ENCODE data around the gene DARS1. TPM values are rescaled to one million over a fixed set of nuclear protein-coding genes. Genes with fewer than 3 reads are reported as not detected.

DARS1 gene
- polyA plus RNA-seq, 3 donors: 24.4 to 53.0 (median 46.2) TPM

DNA sequence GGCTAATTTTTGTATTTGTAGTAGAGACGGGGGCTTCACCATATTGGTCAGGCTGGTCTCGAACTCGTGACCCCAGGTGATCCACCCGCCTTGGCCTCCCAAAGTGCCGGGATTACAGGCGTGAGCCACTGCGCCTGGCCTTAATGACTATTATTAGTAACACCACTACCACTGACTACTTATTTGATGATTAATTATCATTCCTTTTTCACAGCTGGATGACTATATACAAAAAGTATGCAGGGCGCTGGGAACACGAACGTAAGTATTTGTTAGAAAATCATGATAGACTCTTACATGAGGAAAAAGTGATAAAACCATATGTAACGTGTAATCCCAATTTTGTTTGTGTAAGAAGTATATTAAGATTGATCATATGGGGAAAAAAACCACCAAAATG lies 21.6 kb downstream of the DARS1 start:
- peaks cover 45% of the 10 kb centered on the region for H3K79me2 ChIP-seq (ENCODE audit: insufficient read depth, low read length)
- H3K9ac ChIP-seq (ENCODE audit: insufficient read depth, low read length, poor library complexity, severe bottlenecking): no peak overlapping the region
- Mint-ChIP-seq H3K36me3 (peaks cover 23 to 34% of the 10 kb centered on the region in 2 donors), H3K4me1 (peaks cover 41% of the 10 kb centered on the region), H3K27me3 (ENCODE audit: low read depth in 3 of 3) (no peaks in the 10 kb centered on the region), H3K4me3 (no peak overlapping the region), H3K9me3 (no peaks in the 10 kb centered on the region), H3K27ac (peak overlapping the region in 1 of 7 donors; percentile 77)
- H4K20me1 ChIP-seq (ENCODE audit: insufficient read depth, low read length): no peaks in the 10 kb centered on the region
- TF ChIP-seq, protein P1, sequence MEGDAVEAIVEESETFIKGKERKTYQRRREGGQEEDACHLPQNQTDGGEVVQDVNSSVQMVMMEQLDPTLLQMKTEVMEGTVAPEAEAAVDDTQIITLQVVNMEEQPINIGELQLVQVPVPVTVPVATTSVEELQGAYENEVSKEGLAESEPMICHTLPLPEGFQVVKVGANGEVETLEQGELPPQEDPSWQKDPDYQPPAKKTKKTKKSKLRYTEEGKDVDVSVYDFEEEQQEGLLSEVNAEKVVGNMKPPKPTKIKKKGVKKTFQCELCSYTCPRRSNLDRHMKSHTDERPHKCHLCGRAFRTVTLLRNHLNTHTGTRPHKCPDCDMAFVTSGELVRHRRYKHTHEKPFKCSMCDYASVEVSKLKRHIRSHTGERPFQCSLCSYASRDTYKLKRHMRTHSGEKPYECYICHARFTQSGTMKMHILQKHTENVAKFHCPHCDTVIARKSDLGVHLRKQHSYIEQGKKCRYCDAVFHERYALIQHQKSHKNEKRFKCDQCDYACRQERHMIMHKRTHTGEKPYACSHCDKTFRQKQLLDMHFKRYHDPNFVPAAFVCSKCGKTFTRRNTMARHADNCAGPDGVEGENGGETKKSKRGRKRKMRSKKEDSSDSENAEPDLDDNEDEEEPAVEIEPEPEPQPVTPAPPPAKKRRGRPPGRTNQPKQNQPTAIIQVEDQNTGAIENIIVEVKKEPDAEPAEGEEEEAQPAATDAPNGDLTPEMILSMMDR (IDR thresholded peaks at IDR 0.05): no peak
- peaks cover 0 to 23% of the 10 kb centered on the region in 2 donors for H3K36me3 ChIP-seq (replicated peaks in 1 of 2; ENCODE audit: control insufficient read depth in 1 of 2, insufficient read depth in 2 of 2, low read length in 2 of 2)
- H3K27me3 ChIP-seq (ENCODE audit: control insufficient read depth in 2 of 2, insufficient read depth in 2 of 2, low read length in 2 of 2): no peaks in the 10 kb centered on the region
- DNase-seq: no peak
- no CpG with 5 or more reads among the region's 11 CpGs for WGBS (ENCODE audit: insufficient coverage)
- intact Hi-C loops (cut with micrococcal nuclease): no loop called here
- no peak overlapping the region for H3K4me2 ChIP-seq (replicated peaks; ENCODE audit: extremely low read depth, low read length, poor library complexity, severe bottlenecking)
- peaks cover 8 to 23% of the 10 kb centered on the region in 2 donors for H3K4me1 ChIP-seq (ENCODE audit: control insufficient read depth in 1 of 2, insufficient read depth in 2 of 2, low read length in 2 of 2)
- H3K27ac ChIP-seq (ENCODE audit: low read depth in 1 of 2, low read length in 2 of 2): no peak overlapping the region
- no peaks in the 10 kb centered on the region for H3K9me3 ChIP-seq (replicated peaks in 1 of 2; ENCODE audit: control insufficient read depth in 1 of 2, insufficient read depth in 1 of 2, low read length in 2 of 2)
- H2AFZ ChIP-seq (ENCODE audit: insufficient read depth, low read depth, low read length, poor library complexity, severe bottlenecking): no peak overlapping the region
- no peak overlapping the region for H3K4me3 ChIP-seq (replicated peaks in 1 of 3; ENCODE audit: low read depth in 2 of 3, low read length in 3 of 3)

GRCh38 chr2:135962366-135963123 lies 22.9 kb downstream of the DARS1 start:
- TF ChIP-seq, protein P1 (IDR thresholded peaks at IDR 0.05): no peak
- no peaks in the 10 kb centered on the region for H3K27me3 ChIP-seq (ENCODE audit: control insufficient read depth in 2 of 2, insufficient read depth in 2 of 2, low read length in 2 of 2)
- peak overlapping the region in 1 of 2 donors; percentile 67 for H3K27ac ChIP-seq (ENCODE audit: low read depth in 1 of 2, low read length in 2 of 2)
- no peaks in the 10 kb centered on the region for H3K9me3 ChIP-seq (replicated peaks in 1 of 2; ENCODE audit: control insufficient read depth in 1 of 2, insufficient read depth in 1 of 2, low read length in 2 of 2)
- no peaks in the 10 kb centered on the region for H4K20me1 ChIP-seq (ENCODE audit: insufficient read depth, low read length)
- H3K4me3 Mint-ChIP-seq: no peak overlapping the region
- peaks cover 50% of the 10 kb centered on the region for H3K79me2 ChIP-seq (ENCODE audit: insufficient read depth, low read length)
- intact Hi-C loops (cut with micrococcal nuclease): no loop called here
- no peaks in the 10 kb centered on the region for H3K27me3 Mint-ChIP-seq (ENCODE audit: low read depth in 3 of 3)
- peaks cover 8 to 23% of the 10 kb centered on the region in 2 donors for H3K4me1 ChIP-seq (ENCODE audit: control insufficient read depth in 1 of 2, insufficient read depth in 2 of 2, low read length in 2 of 2)
- H3K36me3 Mint-ChIP-seq: peaks cover 26 to 33% of the 10 kb centered on the region in 2 donors
- no CpG with 5 or more reads among the region's 4 CpGs for WGBS (ENCODE audit: insufficient coverage)
- peaks cover 39% of the 10 kb centered on the region for H3K4me1 Mint-ChIP-seq
- H3K27ac Mint-ChIP-seq: peak overlapping the region in 6 of 7 donors; percentile 21 to 75 (median 64)
- H3K9me3 Mint-ChIP-seq: no peaks in the 10 kb centered on the region
- DNase-seq: no peak
- peaks cover under 1 to 25% of the 10 kb centered on the region in 2 donors for H3K36me3 ChIP-seq (replicated peaks in 1 of 2; ENCODE audit: control insufficient read depth in 1 of 2, insufficient read depth in 2 of 2, low read length in 2 of 2)
- no peak overlapping the region for H3K9ac ChIP-seq (ENCODE audit: insufficient read depth, low read length, poor library complexity, severe bottlenecking)
- H2AFZ ChIP-seq (ENCODE audit: insufficient read depth, low read depth, low read length, poor library complexity, severe bottlenecking): no peak overlapping the region
- no peak overlapping the region for H3K4me3 ChIP-seq (replicated peaks in 1 of 3; ENCODE audit: low read depth in 2 of 3, low read length in 3 of 3)
- H3K4me2 ChIP-seq (replicated peaks; ENCODE audit: extremely low read depth, low read length, poor library complexity, severe bottlenecking): no peak overlapping the region
